Heart left ventricle (tissue), 16 donors: ENCODE data around the gene SOX8. TPM values are rescaled to one million over a fixed set of nuclear protein-coding genes. Genes with fewer than 3 reads are reported as not detected.

Source experiments
- ATAC-seq, 4 donors: fragments of 200-7000 bp; cut with Tn5 transposase; one replicate each; pipeline ENCODE4 v1.9.1; 2020 to 2022; ENCODE audit warnings: moderate library complexity in 4 of 4, mild to moderate bottlenecking in 3 of 4, moderate number of reproducible peaks in 1 of 4
- DNase-seq, 5 donors: peaks; one replicate each; pipeline ENCODE4 v3.0.0-alpha.2; 2020
- H3K27ac ChIP-seq, 12 donors: fragments of 200-600 bp; sonication (generic) in 4 of 12; one replicate each; pipeline versions ENCODE4 v1.5.0 to v1.8.0; 2016 to 2022; ENCODE audit warnings: mild to moderate bottlenecking in 2 of 12
- H3K27me3 ChIP-seq, 9 donors: fragments of 200-600 bp; sonication (generic) in 2 of 9; one replicate each; pipeline versions ENCODE4 v1.5.1 to v1.8.0; 2016 to 2022; ENCODE audit warnings: mild to moderate bottlenecking in 3 of 9
- H3K36me3 ChIP-seq, 9 donors: fragments of 200-600 bp; sonication (generic) in 2 of 9; one replicate each; pipeline versions ENCODE4 v1.5.0 to v1.8.0; 2018 to 2022; ENCODE audit warnings: mild to moderate bottlenecking in 2 of 9
- H3K4me1 ChIP-seq, 12 donors: fragments of 200-600 bp; sonication (generic) in 4 of 12; one replicate each; pipeline versions ENCODE4 v1.5.0 to v1.8.0; 2016 to 2022; ENCODE audit warnings: mild to moderate bottlenecking in 3 of 12
- H3K4me3 ChIP-seq, 12 donors: fragments of 200-600 bp; sonication (generic) in 4 of 12; one replicate each; pipeline versions ENCODE4 v1.5.0 to v1.8.0; 2017 to 2022; ENCODE audit warnings: mild to moderate bottlenecking in 9 of 12, moderate library complexity in 4 of 12
- H3K9me3 ChIP-seq, 12 donors: fragments of 200-600 bp; sonication (generic) in 4 of 12; one replicate each; pipeline versions ENCODE4 v1.5.0 to v1.8.0; 2016 to 2022; ENCODE audit warnings: mild to moderate bottlenecking in 1 of 12
- POLR2A ChIP-seq, 2 donors: fragments of 450-650 bp; IDR thresholded peaks; one replicate each; pipeline ENCODE4 v1.6.1; 2017; ENCODE audit warnings: antibody characterized with exemption in 2 of 2, mild to moderate bottlenecking in 2 of 2, moderate library complexity in 2 of 2
- WGBS, 4 donors: extraction: QIAGEN DNeasy Blood & Tissue Kit in 2 of 4; methylation state at CpG; one replicate each; pipeline versions ENCODE4 v1.1.5 to v1.1.7; 2013 to 2018; 5-methylcytosine and 5-hydroxymethylcytosine counted together
- intact Hi-C, 10 donors: fragments of 100-400 bp; cut with DNase I; formaldehyde crosslinking; loops; one replicate each; pipeline versions ENCODE4 v1.11.1 to v1.14.2; 2022
- polyA plus RNA-seq, 2 donors: library from polyadenylated mRNA; stranded (reverse); fragments of 200-250 nt; gene quantifications; one replicate each; pipeline ENCODE4 v1.2.3, GENCODE V29; 2013
- total RNA-seq, 9 donors: library from RNA; depleted of rRNA in 2 of 9; stranded (reverse); fragments of >200 nt in 2 of 9; fragmentation: NEBNext Ultra II Directional in 3 of 9; extraction: Animal tissue kit (Norgen Biotek cat#: 25700) in 3 of 9; gene quantifications; one replicate each; pipeline versions ENCODE4 v1.1.0 to v1.2.4, GENCODE V29; 2016 to 2023
- TF ChIP-seq, protein P1 (sequence below), 12 donors: fragments of 200-600 bp; sonication (generic) in 4 of 12; IDR thresholded peaks; one replicate each; pipeline versions ENCODE4 v1.5.0 to v1.8.0; 2018 to 2022; ENCODE audit warnings: antibody characterized with exemption in 12 of 12, mild to moderate bottlenecking in 5 of 12
- donor health status: ischemic (EF 13 %, LVEDD 7.1; RV severe dilation, severe dysfunction).
- donor health status: healthy with polysubstance abuse.
- donor health status: DM: no; HTN: yes; CAD: no.
- donor health status: DM: no; HTN: no; CAD: no.
- donor health status: ischemic (EF 25% LVEDD 6.9; RV normal size, moderate dysfunction).
- donor health status: ischemic (EF 25% LVEDD 5.7; RV mildly dilated, moderate dysfunction).
- donor health status: healthy.
- donor health status: DM: yes; HTN: yes; CAD: no.
- donor health status: ischemic (EF 35%, LVEDD 5.7; RV mildly dilated, moderate dysfunction).
- donor health status: nonischemic (EF 11% LVEDD 7.7; RV severe dilation, severe dysfunction).
- donor health status: DM: yes; HTN: yes; CAD: no.
- donor health status: PGD.
- donor health status: ischemic (EF 29% LVEDD 5.4; RV normal size, mild dysfunction).
- donor health status: nonischemic (EF 23%, LVEDD 6.1; RV moderate dilation, normal function).

SOX8 gene
- total and polyA plus RNA-seq, 11 donors: 0.44 to 1.3 (median 0.77) TPM

DNA sequence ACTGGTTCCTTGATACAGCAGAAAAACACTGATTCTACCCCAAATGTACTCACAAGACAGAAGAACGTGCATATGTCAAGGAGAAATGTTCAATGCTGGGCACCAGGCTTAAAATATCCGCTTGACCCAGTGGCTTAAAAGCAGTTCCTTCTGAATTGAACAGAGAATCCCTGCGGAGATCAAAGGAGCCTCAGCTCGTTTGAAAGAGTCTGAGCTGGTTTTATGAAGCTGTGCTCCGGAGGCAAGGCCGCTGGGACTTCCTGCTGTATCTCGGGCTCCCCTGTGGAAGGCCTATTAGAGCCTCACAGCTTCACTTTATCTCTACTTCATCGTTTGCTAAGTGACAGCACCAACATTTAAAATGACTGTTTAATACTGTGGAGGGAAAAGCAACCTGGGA lies 12.9 kb upstream of the SOX8 start:
- Histone ChIP-seq H3K4me3 (no peak overlapping the region), H3K27me3 (no peaks in the 10 kb centered on the region), H3K4me1 (peaks cover 2 to 23% (median 13%) of the 10 kb centered on the region in 12 donors), H3K36me3 (peaks cover 0 to 29% (median 2%) of the 10 kb centered on the region in 9 donors), H3K27ac (no peak overlapping the region), H3K9me3 (peaks cover 0 to 4% (median 0%) of the 10 kb centered on the region in 12 donors)
- ATAC-seq (no peak), DNase-seq (no peak)
- intact Hi-C loops: no loop called here
- TF ChIP-seq, protein P1, sequence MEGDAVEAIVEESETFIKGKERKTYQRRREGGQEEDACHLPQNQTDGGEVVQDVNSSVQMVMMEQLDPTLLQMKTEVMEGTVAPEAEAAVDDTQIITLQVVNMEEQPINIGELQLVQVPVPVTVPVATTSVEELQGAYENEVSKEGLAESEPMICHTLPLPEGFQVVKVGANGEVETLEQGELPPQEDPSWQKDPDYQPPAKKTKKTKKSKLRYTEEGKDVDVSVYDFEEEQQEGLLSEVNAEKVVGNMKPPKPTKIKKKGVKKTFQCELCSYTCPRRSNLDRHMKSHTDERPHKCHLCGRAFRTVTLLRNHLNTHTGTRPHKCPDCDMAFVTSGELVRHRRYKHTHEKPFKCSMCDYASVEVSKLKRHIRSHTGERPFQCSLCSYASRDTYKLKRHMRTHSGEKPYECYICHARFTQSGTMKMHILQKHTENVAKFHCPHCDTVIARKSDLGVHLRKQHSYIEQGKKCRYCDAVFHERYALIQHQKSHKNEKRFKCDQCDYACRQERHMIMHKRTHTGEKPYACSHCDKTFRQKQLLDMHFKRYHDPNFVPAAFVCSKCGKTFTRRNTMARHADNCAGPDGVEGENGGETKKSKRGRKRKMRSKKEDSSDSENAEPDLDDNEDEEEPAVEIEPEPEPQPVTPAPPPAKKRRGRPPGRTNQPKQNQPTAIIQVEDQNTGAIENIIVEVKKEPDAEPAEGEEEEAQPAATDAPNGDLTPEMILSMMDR (IDR thresholded peaks at IDR 0.05): no peak
- TF ChIP-seq POLR2A (IDR thresholded peaks at IDR 0.05): no peak
- WGBS, 4 donors: 83 to 88% (median 86%) methylated on average over 8 of the region's 8 CpGs

DNA sequence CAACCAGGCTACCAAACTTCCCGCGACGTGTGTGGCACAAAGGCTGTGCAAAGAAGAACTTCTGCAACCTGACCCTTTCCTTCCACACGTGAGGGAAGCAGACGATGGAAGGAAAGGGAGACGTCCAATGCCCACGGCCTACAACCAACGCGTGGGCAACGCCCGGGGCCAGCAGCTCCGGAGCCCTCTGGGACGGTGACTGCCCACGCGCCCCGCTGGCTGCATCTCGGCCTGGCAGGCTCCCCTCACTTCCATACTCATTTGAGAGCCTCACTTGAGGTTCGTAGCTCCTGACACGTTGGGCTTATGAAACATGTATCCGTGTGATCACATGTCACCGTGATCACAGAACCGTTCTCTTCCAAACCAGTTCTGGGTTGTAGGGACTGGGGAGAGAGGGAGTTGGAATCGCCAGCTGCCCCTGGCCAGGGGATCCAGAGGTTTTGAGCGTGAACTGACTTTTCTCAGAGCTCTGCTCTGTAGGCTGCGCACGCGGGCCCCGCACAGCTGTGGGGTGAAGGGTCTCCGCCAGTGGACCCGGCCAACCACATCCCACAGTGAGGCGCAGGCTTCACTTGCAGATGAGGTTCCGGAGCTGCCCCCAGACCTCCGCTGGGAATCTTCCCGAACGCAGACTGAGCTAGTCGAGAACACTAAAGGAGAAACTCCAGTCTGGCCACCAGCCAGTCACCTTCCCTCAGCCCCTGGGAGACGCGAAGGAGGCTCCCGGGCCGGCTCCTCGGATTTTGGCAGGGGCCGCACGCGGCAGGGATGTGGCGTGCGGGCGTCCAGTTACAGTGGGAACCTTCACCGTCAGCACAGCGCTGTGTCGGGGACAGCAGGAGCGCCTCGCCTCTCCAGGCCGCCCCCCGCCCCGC lies 11.8 kb upstream of the SOX8 start:
- Histone ChIP-seq H3K4me3 (peak overlapping the region; percentile 49 to 99 (median 90)), H3K27ac (peak overlapping the region; percentile 55 to 92 (median 84)), H3K27me3 (no peaks in the 10 kb centered on the region), H3K4me1 (peaks cover 2 to 27% (median 18%) of the 10 kb centered on the region in 12 donors), H3K9me3 (peaks cover 0 to 4% (median 0%) of the 10 kb centered on the region in 12 donors), H3K36me3 (peaks cover 0 to 29% (median 2%) of the 10 kb centered on the region in 9 donors)
- ATAC-seq (peak in 2 of 4 donors; percentile 2 to 26), DNase-seq (peak in 3 of 5 donors; percentile 56 to 64 (median 63))
- TF ChIP-seq POLR2A (IDR thresholded peaks at IDR 0.05): no peak
- TF ChIP-seq, protein P1 (IDR thresholded peaks at IDR 0.05): no peak
- WGBS, 4 donors: 43 to 48% (median 44%) methylated on average over 31 to 55 of the region's 55 CpGs
- intact Hi-C loops: loop anchor here in 1 of 10 donors (2.0 to 5.0 kb wide), 2 partner anchors 48 to 163 kb away; no protein-coding TSS in a partner anchor

GRCh38 chr16:970386-970765 lies 11.2 kb upstream of the SOX8 start:
- peaks cover 0 to 3% (median 0%) of the 10 kb centered on the region in 12 donors for H3K9me3 ChIP-seq
- no peak for DNase-seq
- peak overlapping the region; percentile 55 to 92 (median 84) for H3K27ac ChIP-seq
- H3K4me1 ChIP-seq: peaks cover 2 to 29% (median 18%) of the 10 kb centered on the region in 12 donors
- ATAC-seq: peak in 1 of 4 donors; percentile 37
- H3K4me3 ChIP-seq: peak overlapping the region; percentile 49 to 99 (median 90)
- no peaks in the 10 kb centered on the region for H3K27me3 ChIP-seq
- no peak for TF ChIP-seq POLR2A (IDR thresholded peaks at IDR 0.05)
- TF ChIP-seq, protein P1 (IDR thresholded peaks at IDR 0.05): no peak
- H3K36me3 ChIP-seq: peaks cover 0 to 28% (median 2%) of the 10 kb centered on the region in 9 donors
- intact Hi-C loops: loop anchor here in 1 of 10 donors (2.0 to 5.0 kb wide), 2 partner anchors 47 to 164 kb away; no protein-coding TSS in a partner anchor
- 0 to 2% (median 1%) methylated on average over 6 to 42 of the region's 42 CpGs for WGBS, 4 donors
